SK-N-SH treated with all-trans-retinoic acid at 6 μM for 48 hours (cell line): ENCODE measurements around the gene ARHGAP24.

Experiments
- ATAC-seq: fragments of 200-7000 bp; cut with Tn5 transposase; 3 replicates; pipeline ENCODE4 v1.9.1; 2020; ENCODE audit warnings: mild to moderate bottlenecking, moderate library complexity
- ARNTL ChIP-seq: fragments of 450-650 bp; formaldehyde crosslinking; IDR thresholded peaks from 2 replicates; pipeline ENCODE4 v1.5.0; 2020; ENCODE audit warnings: low read depth, mild to moderate bottlenecking, moderate library complexity, borderline replicate concordance
- BACH2 ChIP-seq: fragments of 250-450 bp; sonication (Bioruptor Pico); IDR thresholded peaks from 2 replicates; pipeline ENCODE4 v1.9.0; 2021; ENCODE audit warnings: mild to moderate bottlenecking, borderline replicate concordance
- CSDC2 ChIP-seq: fragments of 250-450 bp; sonication (Bioruptor Pico); IDR thresholded peaks from 2 replicates; pipeline ENCODE4 v1.5.0; 2020; ENCODE audit warnings: mild to moderate bottlenecking, moderate library complexity
- CSRNP3 ChIP-seq: fragments of 250-450 bp; sonication (Bioruptor Pico); IDR thresholded peaks from 2 replicates; pipeline ENCODE4 v1.5.1; 2021; ENCODE audit warnings: mild to moderate bottlenecking, moderate library complexity
- ESRRG ChIP-seq: fragments of 250-450 bp; sonication (Bioruptor Pico); IDR thresholded peaks from 2 replicates; pipeline ENCODE4 v1.6.1; 2021; ENCODE audit warnings: mild to moderate bottlenecking
- GLIS3 ChIP-seq: fragments of 250-450 bp; sonication (Bioruptor Pico); IDR thresholded peaks from 2 replicates; pipeline ENCODE4 v1.5.0; 2020; ENCODE audit warnings: mild to moderate bottlenecking, moderate library complexity
- ISL1 ChIP-seq: fragments of 250-450 bp; sonication (Bioruptor Pico); IDR thresholded peaks from 2 replicates; pipeline ENCODE4 v2.1.2; 2022; ENCODE audit warnings: mild to moderate bottlenecking, moderate library complexity
- OSR1 ChIP-seq: fragments of 250-450 bp; sonication (Bioruptor Pico); IDR thresholded peaks from 2 replicates; pipeline ENCODE4 v1.8.0; 2022; ENCODE audit warnings: moderate library complexity, mild to moderate bottlenecking, inconsistent platforms
- PATZ1 ChIP-seq: fragments of 250-450 bp; sonication (Bioruptor Pico); IDR thresholded peaks from 2 replicates; pipeline ENCODE4 v1.8.0; 2020; ENCODE audit warnings: mild to moderate bottlenecking, moderate library complexity, borderline replicate concordance
- POU6F1 ChIP-seq: fragments of 250-450 bp; sonication (Bioruptor Pico); IDR thresholded peaks from 2 replicates; pipeline ENCODE4 v1.8.0; 2021; ENCODE audit warnings: low read depth, mild to moderate bottlenecking, moderate library complexity, borderline replicate concordance
- PPARA ChIP-seq: fragments of 250-450 bp; sonication (Bioruptor Pico); IDR thresholded peaks from 2 replicates; pipeline ENCODE4 v1.5.0; 2020; ENCODE audit warnings: mild to moderate bottlenecking, borderline replicate concordance
- RARB ChIP-seq: fragments of 250-450 bp; sonication (Bioruptor Pico); IDR thresholded peaks from 2 replicates; pipeline ENCODE4 v1.8.0; 2021; ENCODE audit warnings: mild to moderate bottlenecking, moderate library complexity
- SNAI2 ChIP-seq: fragments of 250-450 bp; sonication (Bioruptor Pico); IDR thresholded peaks from 2 replicates; pipeline ENCODE4 v1.5.0; 2020; ENCODE audit warnings: mild to moderate bottlenecking, moderate library complexity
- TCF4 ChIP-seq: fragments of 250-450 bp; sonication (Bioruptor Pico); IDR thresholded peaks from 2 replicates; pipeline ENCODE4 v1.8.0; 2021; ENCODE audit warnings: mild to moderate bottlenecking, moderate library complexity, borderline replicate concordance
- TOX ChIP-seq: fragments of 250-450 bp; sonication (Bioruptor Pico); IDR thresholded peaks from 2 replicates; pipeline ENCODE4 v1.8.0; 2021; ENCODE audit warnings: mild to moderate bottlenecking, moderate library complexity, borderline replicate concordance
- TSHZ2 ChIP-seq: fragments of 250-450 bp; sonication (Bioruptor Pico); IDR thresholded peaks from 2 replicates; pipeline ENCODE4 v1.5.0; 2020; ENCODE audit warnings: mild to moderate bottlenecking, moderate library complexity
- ZC3H10 ChIP-seq: fragments of 250-450 bp; sonication (Bioruptor Pico); IDR thresholded peaks from 2 replicates; pipeline ENCODE4 v1.5.1; 2021; ENCODE audit warnings: mild to moderate bottlenecking, moderate library complexity
- ZFP3 ChIP-seq: fragments of 250-450 bp; sonication (Bioruptor Pico); IDR thresholded peaks from 2 replicates; pipeline ENCODE4 v1.5.0; 2020; ENCODE audit warnings: mild to moderate bottlenecking, moderate library complexity
- ZFP30 ChIP-seq: fragments of 450-650 bp; formaldehyde crosslinking; IDR thresholded peaks from 2 replicates; pipeline ENCODE4 v1.5.0; 2022; ENCODE audit warnings: mild to moderate bottlenecking, moderate library complexity
- ZNF565 ChIP-seq: fragments of 450-650 bp; formaldehyde crosslinking; conservative IDR thresholded peaks from 2 replicates; pipeline ENCODE4 v1.5.0; 2020; ENCODE audit warnings: low read depth, mild to moderate bottlenecking, moderate library complexity
- ZNF70 ChIP-seq: fragments of 450-650 bp; formaldehyde crosslinking; IDR thresholded peaks from 2 replicates; pipeline ENCODE4 v1.5.0; 2020; ENCODE audit warnings: mild to moderate bottlenecking, moderate library complexity
- ZNF8 ChIP-seq: fragments of 450-650 bp; formaldehyde crosslinking; IDR thresholded peaks from 2 replicates; pipeline ENCODE4 v1.5.0; 2020; ENCODE audit warnings: mild to moderate bottlenecking, moderate library complexity

The ARHGAP24 gene

GRCh38 chr4:85603437-85604336, 128.7 kb downstream of the ARHGAP24 start:
- ATAC-seq, result peak; percentile 57; the same call in 2 of the 3 replicates
- TF ChIP-seq PATZ1 (CRISPR knock-in tag), result no peak
- TF ChIP-seq ISL1 (CRISPR knock-in tag), result peak; percentile 76
- no peak for TF ChIP-seq TSHZ2
- TF ChIP-seq CSDC2 (CRISPR knock-in tag), result no peak
- TF ChIP-seq ZNF565, result no peak
- TF ChIP-seq ESRRG (CRISPR knock-in tag), result no peak
- TF ChIP-seq POU6F1, result no peak
- TF ChIP-seq TCF4 (CRISPR knock-in tag), result peak; percentile 56
- TF ChIP-seq SNAI2, result no peak
- TF ChIP-seq PPARA (CRISPR knock-in tag), result no peak
- no peak for TF ChIP-seq ZFP3 (CRISPR knock-in tag)
- TF ChIP-seq ZNF70 (CRISPR knock-in tag), result peak; percentile 35; the same call in 1 of the 2 replicates
- no peak for TF ChIP-seq ZC3H10
- TF ChIP-seq RARB (CRISPR knock-in tag), result no peak
- no peak for TF ChIP-seq GLIS3 (CRISPR knock-in tag)
- no peak for TF ChIP-seq OSR1 (CRISPR knock-in tag)
- TF ChIP-seq TOX (CRISPR knock-in tag), result no peak
- no peak for TF ChIP-seq BACH2
- TF ChIP-seq CSRNP3 (CRISPR knock-in tag), result no peak
- TF ChIP-seq ZNF8 (CRISPR knock-in tag), result no peak
- TF ChIP-seq ZFP30, result no peak
- TF ChIP-seq ARNTL (CRISPR knock-in tag), result peak; percentile 23; the same call in 1 of the 2 replicates

GRCh38 chr4:85606505-85606904, 131.6 kb downstream of the ARHGAP24 start:
- TF ChIP-seq ZNF8 (CRISPR knock-in tag) (no peak), GLIS3 (CRISPR knock-in tag) (no peak), OSR1 (CRISPR knock-in tag) (no peak), RARB (CRISPR knock-in tag) (no peak), TSHZ2 (no peak), ZNF565 (no peak), ZNF70 (CRISPR knock-in tag) (no peak), ESRRG (CRISPR knock-in tag) (no peak), ZFP3 (CRISPR knock-in tag) (no peak), SNAI2 (no peak), TCF4 (CRISPR knock-in tag) (no peak), PATZ1 (CRISPR knock-in tag) (no peak), ARNTL (CRISPR knock-in tag) (no peak), POU6F1 (no peak)
- ATAC-seq, result no peak
